Stimulated activated CD8-positive, alpha-beta memory T cell treated with anti-CD3 and anti-CD28 coated beads, Interleukin-15, amount 100 ng/mL, for 48 hours (primary cell): Measurements from ENCODE around the gene LCOR.
"Not testable (repeated sequence)": the region's sequence is repeated elsewhere in the genome, so short reads cannot be mapped to it uniquely, and the experiment has no call there.

Experiments
- DNase-seq, 2 donors: peaks; one replicate each; pipeline ENCODE4 v3.0.0-alpha.2; 2020; ENCODE audit warnings: low read depth in 2 of 2

The LCOR gene

GRCh38 chr10:96935148-96935547, 103.0 kb downstream of the LCOR start:
- DNase-seq, result no peak

- DNase-seq, result no peak
Observed at GRCh38 chr10:96935810-96936209, 103.7 kb downstream of the LCOR start.

GRCh38 chr10:96943161-96943560, 111.1 kb downstream of the LCOR start:
- not testable (repeated sequence) for DNase-seq

- no peak for DNase-seq
Observed at GRCh38 chr10:96947036-96947435, 114.9 kb downstream of the LCOR start.

GRCh38 chr10:96949039-96949683, 117.1 kb downstream of the LCOR start:
- no peak for DNase-seq

GRCh38 chr10:96951954-96952353, 119.9 kb downstream of the LCOR start:
- DNase-seq, result no peak

- DNase-seq, result no peak
Observed at GRCh38 chr10:96955794-96956193, 123.7 kb downstream of the LCOR start.

- no peak for DNase-seq
Observed at GRCh38 chr10:96958071-96958470, 126.0 kb downstream of the LCOR start.

- no peak for DNase-seq
Observed at GRCh38 chr10:96959733-96960132, 127.6 kb downstream of the LCOR start.

- DNase-seq, result no peak
Observed at GRCh38 chr10:96960872-96961271, 128.8 kb downstream of the LCOR start.

- DNase-seq, result no peak
Observed at GRCh38 chr10:96964131-96964530, 132.0 kb downstream of the LCOR start.

GRCh38 chr10:96967847-96968246, 135.7 kb downstream of the LCOR start:
- no peak for DNase-seq

GRCh38 chr10:96968682-96969423, 136.8 kb downstream of the LCOR start:
- no peak for DNase-seq

GRCh38 chr10:96971324-96971723, 139.2 kb downstream of the LCOR start:
- no peak for DNase-seq

- DNase-seq, result no peak
Observed at GRCh38 chr10:96972264-96972663, 140.2 kb downstream of the LCOR start.

- no peak for DNase-seq
Observed at GRCh38 chr10:96973809-96974747, 142.0 kb downstream of the LCOR start.

- no peak for DNase-seq
Observed at GRCh38 chr10:96975136-96975535, 143.0 kb downstream of the LCOR start.

- DNase-seq, result peak in 1 of 2 donors; percentile 12
Observed at GRCh38 chr10:96978621-96979154, 146.6 kb downstream of the LCOR start.

GRCh38 chr10:96982149-96982930, 150.2 kb downstream of the LCOR start:
- DNase-seq, result no peak

- DNase-seq, result no peak
Observed at GRCh38 chr10:96984541-96985131, 152.5 kb downstream of the LCOR start.
